GM21360 (cell line): ENCODE data around the gene ACP6.
"Not testable (repeated sequence)": the region's sequence is repeated elsewhere in the genome, so short reads cannot be mapped to it uniquely, and the experiment has no call there.

Source experiments
- ATAC-seq: cut with Tn5 transposase; IDR thresholded peaks from one replicate; pipeline ENCODE4 v1.9.1; 2021; ENCODE audit warnings: mild to moderate bottlenecking, moderate library complexity; ENCODE audit not compliant: unreplicated experiment

The ACP6 gene

GRCh38 chr1:147624011-147624410, 46.3 kb downstream of the ACP6 start:
- ATAC-seq = no peak

- ATAC-seq = no peak
Measured at GRCh38 chr1:147622731-147623130, 47.6 kb downstream of the ACP6 start.

- ATAC-seq = no peak
Measured at GRCh38 chr1:147620543-147620942, 49.8 kb downstream of the ACP6 start.

GRCh38 chr1:147619741-147620140, 50.6 kb downstream of the ACP6 start:
- ATAC-seq = no peak

- no peak for ATAC-seq
Measured at GRCh38 chr1:147618771-147619170, 51.6 kb downstream of the ACP6 start.

GRCh38 chr1:147618077-147618569, 52.2 kb downstream of the ACP6 start:
- ATAC-seq = no peak

GRCh38 chr1:147614966-147615365, 55.4 kb downstream of the ACP6 start:
- ATAC-seq = not testable (repeated sequence)

- ATAC-seq = no peak
Measured at GRCh38 chr1:147613506-147613905, 56.8 kb downstream of the ACP6 start.

GRCh38 chr1:147612366-147612765, 58.0 kb downstream of the ACP6 start:
- ATAC-seq = no peak

GRCh38 chr1:147611586-147611985, 58.7 kb downstream of the ACP6 start:
- no peak for ATAC-seq

- ATAC-seq = peak; percentile 71
Measured at GRCh38 chr1:147611021-147611426, 59.3 kb downstream of the ACP6 start.

- no peak for ATAC-seq
Measured at GRCh38 chr1:147609358-147609757, 61.0 kb downstream of the ACP6 start.

- no peak for ATAC-seq
Measured at GRCh38 chr1:147608596-147608995, 61.7 kb downstream of the ACP6 start.

- no peak for ATAC-seq
Measured at GRCh38 chr1:147605591-147605990, 64.7 kb downstream of the ACP6 start.

GRCh38 chr1:147603986-147604385, 66.3 kb downstream of the ACP6 start:
- ATAC-seq = no peak

GRCh38 chr1:147600119-147601111, 69.9 kb downstream of the ACP6 start:
- no peak for ATAC-seq

- peak; percentile 74 for ATAC-seq
Measured at GRCh38 chr1:147599362-147600118, 70.8 kb downstream of the ACP6 start.

- ATAC-seq = peak; percentile 5
Measured at GRCh38 chr1:147598621-147599361, 71.5 kb downstream of the ACP6 start.

GRCh38 chr1:147597010-147597409, 73.3 kb downstream of the ACP6 start:
- ATAC-seq = no peak
